ENCODE results near the gene GARIN5A.

The GARIN5A gene

GRCh38 chr19:50423279-50424113 lies 53.2 kb downstream of the GARIN5A start:
- in situ Hi-C loops (cut with HindIII; ENCODE audit: low sequenced_read_pairs) = no loop called here
- no peak overlapping the region for H3K4me3 ChIP-seq (ENCODE audit: low read depth, low read length)
- no peak for TF ChIP-seq CTCF (IDR thresholded peaks at IDR 0.05; ENCODE audit: low read depth, low read length, missing control alignments)
- DNase-seq (ENCODE audit: low read depth) = no peak

- H3K4me3 ChIP-seq (ENCODE audit: low read depth, low read length) = no peak overlapping the region
- in situ Hi-C loops (cut with HindIII; ENCODE audit: low sequenced_read_pairs) = no loop called here
- no peak for DNase-seq (ENCODE audit: low read depth)
- no peak for TF ChIP-seq CTCF (IDR thresholded peaks at IDR 0.05; ENCODE audit: low read depth, low read length, missing control alignments)
These were observed 54.0 kb downstream of the GARIN5A start for GRCh38 chr19:50422397-50423278.

- no peak for DNase-seq (ENCODE audit: low read depth)
- in situ Hi-C loops (cut with HindIII; ENCODE audit: low sequenced_read_pairs) = no loop called here
- no peak overlapping the region for H3K4me3 ChIP-seq (ENCODE audit: low read depth, low read length)
- no peak for TF ChIP-seq CTCF (IDR thresholded peaks at IDR 0.05; ENCODE audit: low read depth, low read length, missing control alignments)
These were observed 55.8 kb downstream of the GARIN5A start for GRCh38 chr19:50420808-50421207.

- in situ Hi-C loops (cut with HindIII; ENCODE audit: low sequenced_read_pairs) = no loop called here
- TF ChIP-seq CTCF (IDR thresholded peaks at IDR 0.05; ENCODE audit: low read depth, low read length, missing control alignments) = no peak
- no peak for DNase-seq (ENCODE audit: low read depth)
- H3K4me3 ChIP-seq (ENCODE audit: low read depth, low read length) = no peak overlapping the region
These were observed 56.5 kb downstream of the GARIN5A start for GRCh38 chr19:50420127-50420526.

GRCh38 chr19:50419580-50420035 lies 57.0 kb downstream of the GARIN5A start:
- in situ Hi-C loops (cut with HindIII; ENCODE audit: low sequenced_read_pairs) = no loop called here
- H3K4me3 ChIP-seq (ENCODE audit: low read depth, low read length) = no peak overlapping the region
- no peak for DNase-seq (ENCODE audit: low read depth)
- TF ChIP-seq CTCF (IDR thresholded peaks at IDR 0.05; ENCODE audit: low read depth, low read length, missing control alignments) = no peak

GRCh38 chr19:50419022-50419579 lies 57.5 kb downstream of the GARIN5A start:
- DNase-seq (ENCODE audit: low read depth) = no peak
- H3K4me3 ChIP-seq (ENCODE audit: low read depth, low read length) = no peak overlapping the region
- in situ Hi-C loops (cut with HindIII; ENCODE audit: low sequenced_read_pairs) = no loop called here
- no peak for TF ChIP-seq CTCF (IDR thresholded peaks at IDR 0.05; ENCODE audit: low read depth, low read length, missing control alignments)
